Measurements from ENCODE around the gene RRP15. TPM values are rescaled to one million over a fixed set of nuclear protein-coding genes. Genes with fewer than 3 reads are reported as not detected.
A peak's percentile ranks its signal among the peaks of the same experiment; 100 is the strongest.

RRP15 gene
- total and polyA plus RNA-seq, 11 donors = 4.1 to 25.3 (median 17.6) TPM

DNA sequence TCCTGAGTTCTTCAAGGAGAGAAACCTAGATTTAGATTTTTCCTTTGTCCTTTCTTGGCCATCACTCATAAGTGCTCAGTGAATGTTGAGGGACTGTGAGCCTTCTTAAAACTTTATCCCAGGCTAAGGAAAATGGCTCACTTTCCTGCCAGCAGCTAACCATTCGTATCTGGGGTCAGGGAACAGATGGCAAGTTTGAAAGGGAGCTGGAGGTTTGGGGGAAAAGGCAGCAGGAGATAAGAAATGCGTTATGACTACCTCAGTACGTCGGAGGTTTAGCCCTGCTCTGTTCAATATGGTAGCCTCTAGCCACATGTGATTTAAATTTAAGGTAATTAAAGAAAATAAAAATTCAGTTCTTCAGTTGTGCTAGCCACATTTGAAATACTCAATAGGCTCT lies 13.3 kb downstream of the RRP15 start:
- 68 to 80% (median 78%) methylated on average over 4 of the region's 4 CpGs for WGBS, 4 donors
- H3K9me3 ChIP-seq = no peaks in the 10 kb centered on the region
- DNase-seq = no peak
- H3K4me1 ChIP-seq = peaks cover 0 to 5% (median 0%) of the 10 kb centered on the region in 12 donors
- no peak for TF ChIP-seq POLR2A (IDR thresholded peaks at IDR 0.05)
- TF ChIP-seq, protein P1, sequence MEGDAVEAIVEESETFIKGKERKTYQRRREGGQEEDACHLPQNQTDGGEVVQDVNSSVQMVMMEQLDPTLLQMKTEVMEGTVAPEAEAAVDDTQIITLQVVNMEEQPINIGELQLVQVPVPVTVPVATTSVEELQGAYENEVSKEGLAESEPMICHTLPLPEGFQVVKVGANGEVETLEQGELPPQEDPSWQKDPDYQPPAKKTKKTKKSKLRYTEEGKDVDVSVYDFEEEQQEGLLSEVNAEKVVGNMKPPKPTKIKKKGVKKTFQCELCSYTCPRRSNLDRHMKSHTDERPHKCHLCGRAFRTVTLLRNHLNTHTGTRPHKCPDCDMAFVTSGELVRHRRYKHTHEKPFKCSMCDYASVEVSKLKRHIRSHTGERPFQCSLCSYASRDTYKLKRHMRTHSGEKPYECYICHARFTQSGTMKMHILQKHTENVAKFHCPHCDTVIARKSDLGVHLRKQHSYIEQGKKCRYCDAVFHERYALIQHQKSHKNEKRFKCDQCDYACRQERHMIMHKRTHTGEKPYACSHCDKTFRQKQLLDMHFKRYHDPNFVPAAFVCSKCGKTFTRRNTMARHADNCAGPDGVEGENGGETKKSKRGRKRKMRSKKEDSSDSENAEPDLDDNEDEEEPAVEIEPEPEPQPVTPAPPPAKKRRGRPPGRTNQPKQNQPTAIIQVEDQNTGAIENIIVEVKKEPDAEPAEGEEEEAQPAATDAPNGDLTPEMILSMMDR (IDR thresholded peaks at IDR 0.05) = no peak
- intact Hi-C loops (cut with DNase I) = no loop called here
- H3K27ac ChIP-seq = no peak overlapping the region
- no peaks in the 10 kb centered on the region for H3K27me3 ChIP-seq
- H3K36me3 ChIP-seq = peaks cover 0 to 22% (median 10%) of the 10 kb centered on the region in 9 donors
- H3K4me3 ChIP-seq = no peak overlapping the region
- ATAC-seq = no peak

DNA sequence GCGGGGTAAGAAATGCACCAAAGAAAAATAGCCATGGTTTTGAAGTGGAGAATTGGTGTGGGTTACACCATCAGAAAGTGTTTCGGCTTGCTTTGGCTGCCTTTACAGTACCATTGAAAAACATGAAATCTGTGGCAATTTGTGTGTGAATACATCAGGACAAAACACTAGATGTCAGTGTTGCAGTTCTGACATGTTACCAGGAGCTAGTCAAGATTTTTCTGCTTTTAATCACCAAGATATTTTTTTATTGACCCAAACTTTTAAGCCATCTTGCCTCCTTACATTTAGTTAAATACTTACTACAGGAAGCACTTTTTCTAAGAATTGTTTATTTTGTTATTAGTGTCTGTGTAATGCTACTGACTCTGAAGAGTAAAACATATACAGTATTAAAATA lies 14.3 kb downstream of the RRP15 start:
- no peaks in the 10 kb centered on the region for H3K9me3 ChIP-seq
- WGBS, 4 donors = 70 to 77% (median 74%) methylated on average over 2 of the region's 2 CpGs
- H3K27ac ChIP-seq = no peak overlapping the region
- no peak for DNase-seq
- H3K4me1 ChIP-seq = peaks cover 0 to 10% (median 0%) of the 10 kb centered on the region in 12 donors
- intact Hi-C loops (cut with DNase I) = no loop called here
- peak in 1 of 4 donors; percentile 59 for ATAC-seq
- H3K36me3 ChIP-seq = peaks cover 0 to 21% (median 10%) of the 10 kb centered on the region in 9 donors
- TF ChIP-seq, protein P1 (IDR thresholded peaks at IDR 0.05) = peak in 11 of 12 donors; percentile 22 to 58 (median 40)
- no peak for TF ChIP-seq POLR2A (IDR thresholded peaks at IDR 0.05)
- H3K4me3 ChIP-seq = no peak overlapping the region
- no peaks in the 10 kb centered on the region for H3K27me3 ChIP-seq

DNA sequence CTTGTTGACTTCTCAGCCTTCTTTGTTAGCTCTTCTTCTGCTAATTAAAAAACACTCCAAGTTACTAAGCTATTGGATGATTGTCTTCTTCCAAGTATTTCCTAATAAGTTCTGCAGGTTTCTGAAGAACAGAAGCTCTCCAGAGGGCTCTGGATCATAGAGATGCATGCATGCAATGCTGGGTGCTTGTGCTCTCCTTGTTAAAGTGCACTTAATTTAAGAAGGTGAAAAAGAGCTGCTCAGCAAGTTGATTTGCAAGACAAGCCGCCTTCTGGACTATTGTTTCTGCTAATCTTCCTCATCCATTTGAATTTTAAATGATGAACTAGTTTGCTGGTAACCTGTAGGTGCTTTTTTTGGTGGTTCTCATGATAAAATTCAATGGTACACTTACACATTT lies 16.1 kb downstream of the RRP15 start:
- no peak for TF ChIP-seq POLR2A (IDR thresholded peaks at IDR 0.05)
- TF ChIP-seq, protein P1 (IDR thresholded peaks at IDR 0.05) = no peak
- H3K27me3 ChIP-seq = no peaks in the 10 kb centered on the region
- H3K4me3 ChIP-seq = no peak overlapping the region
- H3K27ac ChIP-seq = no peak overlapping the region
- DNase-seq = no peak
- H3K9me3 ChIP-seq = no peaks in the 10 kb centered on the region
- peaks cover 0 to 31% (median 7%) of the 10 kb centered on the region in 9 donors for H3K36me3 ChIP-seq
- ATAC-seq = no peak
- intact Hi-C loops (cut with DNase I) = no loop called here
- H3K4me1 ChIP-seq = peaks cover 0 to 22% (median 1%) of the 10 kb centered on the region in 12 donors
- 94 to 97% (median 96%) methylated on average over 1 of the region's 1 CpG for WGBS, 4 donors

DNA sequence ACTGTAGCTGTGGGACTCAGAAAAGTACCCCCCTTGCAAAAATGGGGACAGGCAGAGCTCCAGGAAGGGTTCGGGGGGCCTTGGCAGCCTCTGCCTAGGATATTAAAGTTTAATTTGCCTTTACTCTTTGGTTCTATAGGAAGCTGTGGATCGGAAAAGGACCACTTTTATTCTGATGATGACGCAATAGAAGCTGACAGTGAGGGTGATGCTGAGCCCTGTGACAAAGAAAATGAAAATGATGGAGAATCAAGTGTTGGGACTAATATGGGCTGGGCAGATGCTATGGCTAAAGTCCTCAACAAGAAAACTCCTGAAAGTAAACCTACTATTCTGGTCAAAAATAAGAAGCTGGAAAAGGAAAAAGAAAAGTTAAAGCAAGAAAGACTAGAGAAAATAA lies 17.1 kb downstream of the RRP15 start:
- no peaks in the 10 kb centered on the region for H3K9me3 ChIP-seq
- no peak overlapping the region for H3K27ac ChIP-seq
- no peak for DNase-seq
- H3K27me3 ChIP-seq = no peaks in the 10 kb centered on the region
- peaks cover 0 to 29% (median 2%) of the 10 kb centered on the region in 12 donors for H3K4me1 ChIP-seq
- H3K4me3 ChIP-seq = no peak overlapping the region
- ATAC-seq = no peak
- WGBS, 4 donors = 93 to 97% (median 95%) methylated on average over 3 of the region's 3 CpGs
- TF ChIP-seq, protein P1 (IDR thresholded peaks at IDR 0.05) = no peak
- no peak for TF ChIP-seq POLR2A (IDR thresholded peaks at IDR 0.05)
- peaks cover 0 to 41% (median 8%) of the 10 kb centered on the region in 9 donors for H3K36me3 ChIP-seq
- intact Hi-C loops (cut with DNase I) = no loop called here
